Endothelial cell of umbilical vein (primary cell): ENCODE results near the gene LRRC8D.

Experiments
- CTCF ChIP-seq, 2 donors: IDR thresholded peaks; 1 replicate in 1 of 2; 2 replicates in 1 of 2; pipeline ENCODE4 v1.5.1; 2011; ENCODE audit warnings: low read length in 2 of 2, mild to moderate bottlenecking in 2 of 2, moderate library complexity in 2 of 2, control low read depth in 1 of 2, inconsistent platforms in 1 of 2, low read depth in 1 of 2; ENCODE audit not compliant: insufficient read depth in 1 of 2; ENCODE audit errors: extremely low read depth in 1 of 2
- EZH2 ChIP-seq: IDR thresholded peaks from 2 replicates; pipeline ENCODE4 v1.6.1; 2012; ENCODE audit warnings: borderline replicate concordance, low read depth, mild to moderate bottlenecking, moderate library complexity, low read length, inconsistent platforms; ENCODE audit not compliant: severe bottlenecking
- FOS ChIP-seq: IDR thresholded peaks from 2 replicates; pipeline ENCODE4 v1.6.1; 2011; ENCODE audit warnings: mild to moderate bottlenecking, low read length, moderate library complexity, borderline replicate concordance; ENCODE audit not compliant: insufficient read depth
- GATA2 ChIP-seq: IDR thresholded peaks from 2 replicates; pipeline ENCODE4 v1.7.0; 2011; ENCODE audit warnings: low read depth, mild to moderate bottlenecking, moderate library complexity, mixed read lengths, low read length; ENCODE audit not compliant: insufficient read length, insufficient read depth
- JUN ChIP-seq: IDR thresholded peaks from 2 replicates; pipeline ENCODE4 v1.6.1; 2011; ENCODE audit warnings: borderline replicate concordance, low read depth; ENCODE audit not compliant: insufficient read length, insufficient read depth
- MAX ChIP-seq: IDR thresholded peaks from 2 replicates; pipeline ENCODE4 v1.6.1; 2011; ENCODE audit not compliant: insufficient read depth, insufficient read length
- MYC ChIP-seq: IDR thresholded peaks from one replicate; pipeline ENCODE4 v1.6.1; 2011; ENCODE audit warnings: mild to moderate bottlenecking, low read depth, low read length
- POLR2A ChIP-seq: IDR thresholded peaks from 2 replicates; pipeline ENCODE4 v1.6.1; 2012; ENCODE audit warnings: low read depth, mild to moderate bottlenecking, control low read depth, low read length
- POLR2AphosphoS5 ChIP-seq: IDR thresholded peaks from 2 replicates; pipeline ENCODE4 v1.6.1; 2012; ENCODE audit warnings: low read depth, mild to moderate bottlenecking, control low read depth, low read length, moderate library complexity; ENCODE audit not compliant: insufficient read depth

- TF ChIP-seq POLR2A = no peak
- no peak for TF ChIP-seq CTCF (IDR thresholded peaks at IDR 0.05; ENCODE audit: extremely low read depth in 1 of 2, insufficient read depth in 1 of 2, low read depth in 1 of 2, low read length in 2 of 2)
- TF ChIP-seq POLR2AphosphoS5 = no peak
- no peak for TF ChIP-seq EZH2
- no peak for TF ChIP-seq MAX
- no peak for TF ChIP-seq MYC
- no peak for TF ChIP-seq FOS
- no peak for TF ChIP-seq JUN
- no peak for TF ChIP-seq GATA2
These were observed 16.7 kb downstream of the LRRC8D start for GRCh38 chr1:89837510-89837909.
